Tibial nerve (tissue), 4 donors: Measurements from ENCODE around the gene RAB40AL. TPM values are rescaled to one million over a fixed set of nuclear protein-coding genes. Genes with fewer than 3 reads are reported as not detected.

Experiments used
- DNase-seq, 2 donors: peaks; one replicate each; pipeline ENCODE4 v3.0.0-alpha.2; 2019; ENCODE audit warnings: low spot score in 2 of 2
- H3K27ac ChIP-seq, 4 donors: fragments of 200-600 bp; sonication (generic) in 3 of 4; one replicate each; pipeline ENCODE4 v1.5.1; 2017 to 2019; ENCODE audit warnings: mild to moderate bottlenecking in 1 of 4
- H3K27me3 ChIP-seq, 2 donors: fragments of 200-600 bp; sonication (generic) in 1 of 2; one replicate each; pipeline versions ENCODE4 v1.5.1 to v1.6.0; 2017 to 2019
- H3K36me3 ChIP-seq, 3 donors: fragments of 200-600 bp; sonication (generic); one replicate each; pipeline ENCODE4 v1.5.1; 2018 to 2019
- H3K4me1 ChIP-seq, 4 donors: fragments of 200-600 bp; sonication (generic) in 3 of 4; one replicate each; pipeline ENCODE4 v1.5.1; 2017 to 2019
- H3K4me3 ChIP-seq, 4 donors: fragments of 200-600 bp; sonication (generic) in 3 of 4; one replicate each; pipeline ENCODE4 v1.5.1; 2017 to 2019; ENCODE audit warnings: mild to moderate bottlenecking in 1 of 4, moderate library complexity in 1 of 4
- H3K9me3 ChIP-seq, 4 donors: fragments of 200-600 bp; sonication (generic) in 3 of 4; one replicate each; pipeline ENCODE4 v1.5.1; 2017 to 2019
- EP300 ChIP-seq, 2 donors: sonication (generic); formaldehyde crosslinking; IDR thresholded peaks; one replicate each; pipeline ENCODE4 v1.6.1; 2017; ENCODE audit warnings: antibody characterized with exemption in 2 of 2, mild to moderate bottlenecking in 1 of 2
- POLR2A ChIP-seq, 2 donors: fragments of 450-650 bp; IDR thresholded peaks; one replicate each; pipeline ENCODE4 v1.6.1; 2017; ENCODE audit warnings: antibody characterized with exemption in 2 of 2, mild to moderate bottlenecking in 2 of 2, moderate library complexity in 2 of 2
- WGBS, 2 donors: methylation state at CpG; one replicate each; pipeline ENCODE4 v1.1.5; 2018; 5-methylcytosine and 5-hydroxymethylcytosine counted together
- total RNA-seq, 4 donors: library from RNA; depleted of rRNA; stranded (reverse); fragments of >200 nt; gene quantifications; one replicate each; pipeline ENCODE4 v1.1.0, GENCODE V29; 2016
- TF ChIP-seq, protein P1 (sequence below), 5 experiments: fragments of 200-600 bp in 3 of 5; fragments of 450-650 bp in 2 of 5; sonication (generic) in 3 of 5; IDR thresholded peaks; one replicate each; pipeline ENCODE4 v1.5.1; 2016 to 2019; ENCODE audit warnings: antibody characterized with exemption in 5 of 5, mild to moderate bottlenecking in 3 of 5, moderate library complexity in 2 of 5

Gene RAB40AL
- total RNA-seq, 4 donors from 2014 or later: 1.4 to 3.3 (median 2.4) TPM; not detected in 1

DNA sequence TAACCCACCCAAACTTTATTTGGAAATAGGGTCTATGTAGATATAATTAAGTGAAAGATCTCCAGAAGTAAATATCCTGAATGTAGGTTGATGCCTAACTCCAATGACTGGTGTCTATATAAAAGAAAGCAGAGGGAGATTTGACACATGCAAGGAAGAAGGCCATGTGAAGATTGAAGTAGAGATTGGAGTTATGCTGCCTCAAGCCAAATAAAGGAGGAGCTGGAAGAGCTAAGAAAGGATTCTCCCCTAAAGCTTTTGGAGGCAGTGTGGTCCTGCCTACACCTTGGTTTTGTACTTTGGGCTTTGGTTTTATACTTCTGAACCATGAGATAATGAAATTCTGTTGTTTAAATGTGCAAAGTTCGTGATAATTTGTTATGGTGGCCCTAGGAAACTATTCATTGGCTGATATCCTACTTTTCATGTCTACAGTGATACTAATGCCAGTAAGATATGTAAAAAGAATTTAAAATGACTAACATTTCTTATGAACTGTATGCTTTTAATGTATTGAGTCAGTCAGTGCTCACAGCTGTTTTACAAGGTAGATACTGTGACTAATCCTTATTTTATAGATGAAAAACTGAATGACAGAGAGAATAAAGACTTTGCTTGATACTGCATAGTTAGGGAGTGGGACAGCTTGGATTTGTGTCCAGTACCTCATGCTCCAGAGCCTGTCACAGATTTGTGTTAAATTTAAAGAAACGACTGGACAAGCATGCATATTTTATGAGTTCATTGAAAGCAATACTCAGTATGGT is 5.9 kb upstream of the RAB40AL start:
- 43 to 79% methylated on average over 2 of the region's 2 CpGs for WGBS, 2 donors
- TF ChIP-seq, protein P1, sequence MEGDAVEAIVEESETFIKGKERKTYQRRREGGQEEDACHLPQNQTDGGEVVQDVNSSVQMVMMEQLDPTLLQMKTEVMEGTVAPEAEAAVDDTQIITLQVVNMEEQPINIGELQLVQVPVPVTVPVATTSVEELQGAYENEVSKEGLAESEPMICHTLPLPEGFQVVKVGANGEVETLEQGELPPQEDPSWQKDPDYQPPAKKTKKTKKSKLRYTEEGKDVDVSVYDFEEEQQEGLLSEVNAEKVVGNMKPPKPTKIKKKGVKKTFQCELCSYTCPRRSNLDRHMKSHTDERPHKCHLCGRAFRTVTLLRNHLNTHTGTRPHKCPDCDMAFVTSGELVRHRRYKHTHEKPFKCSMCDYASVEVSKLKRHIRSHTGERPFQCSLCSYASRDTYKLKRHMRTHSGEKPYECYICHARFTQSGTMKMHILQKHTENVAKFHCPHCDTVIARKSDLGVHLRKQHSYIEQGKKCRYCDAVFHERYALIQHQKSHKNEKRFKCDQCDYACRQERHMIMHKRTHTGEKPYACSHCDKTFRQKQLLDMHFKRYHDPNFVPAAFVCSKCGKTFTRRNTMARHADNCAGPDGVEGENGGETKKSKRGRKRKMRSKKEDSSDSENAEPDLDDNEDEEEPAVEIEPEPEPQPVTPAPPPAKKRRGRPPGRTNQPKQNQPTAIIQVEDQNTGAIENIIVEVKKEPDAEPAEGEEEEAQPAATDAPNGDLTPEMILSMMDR (IDR thresholded peaks at IDR 0.05): no peak
- TF ChIP-seq POLR2A (IDR thresholded peaks at IDR 0.05): no peak
- no peak for TF ChIP-seq EP300 (IDR thresholded peaks at IDR 0.05)

DNA sequence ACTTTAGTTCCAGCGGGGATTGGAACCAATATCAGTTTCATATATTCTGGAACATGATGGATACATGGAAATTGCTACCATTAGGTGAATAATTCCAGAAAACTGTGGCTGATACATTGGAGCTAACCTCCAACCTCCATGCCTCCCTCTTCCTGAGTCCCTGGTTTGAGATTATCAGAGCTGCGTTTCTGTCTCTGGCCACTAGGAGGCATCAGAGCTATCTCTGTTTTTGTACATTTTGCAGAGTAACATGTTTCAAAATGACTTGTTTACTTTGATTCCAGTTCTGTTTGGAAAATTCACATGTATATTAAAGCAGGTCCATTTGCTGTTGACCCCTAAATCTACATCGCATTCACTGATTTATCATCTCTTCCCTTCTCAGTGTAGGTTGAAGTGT is 2.4 kb upstream of the RAB40AL start:
- peak; percentile 10 to 12 for DNase-seq
- Histone ChIP-seq H3K9me3 (no peaks in the 10 kb centered on the region), H3K36me3 (no peaks in the 10 kb centered on the region), H3K4me3 (no peak overlapping the region), H3K27ac (no peak overlapping the region), H3K27me3 (peaks cover 0 to 5% of the 10 kb centered on the region in 2 donors), H3K4me1 (no peaks in the 10 kb centered on the region)
- TF ChIP-seq, protein P1 (IDR thresholded peaks at IDR 0.05): peak; percentile 36 to 71 (median 44)
- TF ChIP-seq EP300 (IDR thresholded peaks at IDR 0.05): no peak
- 45 to 75% methylated on average over 3 of the region's 3 CpGs for WGBS, 2 donors

More for the DNA sequence above, 5.9 kb upstream of the RAB40AL start:
- H3K4me1 ChIP-seq: no peaks in the 10 kb centered on the region
- H3K9me3 ChIP-seq: no peaks in the 10 kb centered on the region
- H3K27ac ChIP-seq: no peak overlapping the region
- peaks cover 0 to 5% of the 10 kb centered on the region in 2 donors for H3K27me3 ChIP-seq
- DNase-seq: no peak
- H3K4me3 ChIP-seq: no peak overlapping the region
- H3K36me3 ChIP-seq: no peaks in the 10 kb centered on the region

DNA sequence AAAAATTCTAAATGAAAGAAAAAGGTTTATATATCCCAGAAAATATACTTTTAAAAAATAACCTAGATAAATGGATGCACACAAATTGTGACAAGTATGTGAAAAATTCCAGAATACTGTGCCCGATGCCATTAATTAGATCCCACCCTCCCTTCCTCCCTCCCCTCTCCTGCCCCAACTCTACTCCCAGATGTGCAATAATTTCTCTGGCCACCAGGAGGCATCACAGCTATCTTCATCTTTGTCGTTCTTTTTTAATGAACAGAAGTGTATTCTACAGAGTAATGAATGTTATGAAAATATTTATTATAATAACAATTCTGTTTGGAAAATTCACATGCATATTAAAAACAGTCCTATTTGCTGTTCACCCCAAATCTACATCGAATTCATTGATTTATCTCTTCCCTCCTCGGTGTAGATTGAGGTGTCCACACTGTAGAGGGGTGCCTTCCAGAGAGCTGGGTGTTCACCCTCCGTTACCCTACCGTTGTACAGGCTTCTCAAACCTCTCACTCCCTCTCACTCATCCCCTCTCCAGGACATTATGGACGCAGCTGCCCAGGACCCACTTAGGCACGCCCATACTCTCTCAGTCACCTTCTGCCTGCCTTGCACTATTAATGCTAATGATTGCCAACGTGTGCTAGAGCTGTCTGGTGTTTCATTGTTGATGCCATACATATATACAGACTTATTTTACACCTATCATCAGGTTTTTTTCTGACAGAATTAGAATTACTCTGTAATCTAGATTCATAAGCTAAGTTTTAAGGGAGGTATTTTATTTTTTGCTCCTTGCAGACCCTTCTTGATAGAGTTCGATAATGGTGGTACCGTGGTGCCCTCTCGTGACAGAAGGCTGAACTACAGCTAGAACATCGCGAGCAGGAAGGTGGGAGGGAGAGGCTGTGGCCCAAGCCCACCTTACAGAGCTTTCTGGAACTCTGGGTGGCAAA is 14.1 kb downstream of the RAB40AL start:
- WGBS, 2 donors: 4 to 19% methylated on average over 14 of the region's 14 CpGs
- Histone ChIP-seq H3K36me3 (no peaks in the 10 kb centered on the region), H3K4me3 (peak overlapping the region in 3 of 4 donors; percentile 9 to 28 (median 16)), H3K9me3 (no peaks in the 10 kb centered on the region), H3K27ac (no peak overlapping the region), H3K27me3 (peaks cover 0 to 6% of the 10 kb centered on the region in 2 donors), H3K4me1 (no peaks in the 10 kb centered on the region)
- TF ChIP-seq, protein P1 (IDR thresholded peaks at IDR 0.05): peak; percentile 24 to 51 (median 47)
- TF ChIP-seq EP300 (IDR thresholded peaks at IDR 0.05): no peak
- peak; percentile 18 to 63 for DNase-seq

DNA sequence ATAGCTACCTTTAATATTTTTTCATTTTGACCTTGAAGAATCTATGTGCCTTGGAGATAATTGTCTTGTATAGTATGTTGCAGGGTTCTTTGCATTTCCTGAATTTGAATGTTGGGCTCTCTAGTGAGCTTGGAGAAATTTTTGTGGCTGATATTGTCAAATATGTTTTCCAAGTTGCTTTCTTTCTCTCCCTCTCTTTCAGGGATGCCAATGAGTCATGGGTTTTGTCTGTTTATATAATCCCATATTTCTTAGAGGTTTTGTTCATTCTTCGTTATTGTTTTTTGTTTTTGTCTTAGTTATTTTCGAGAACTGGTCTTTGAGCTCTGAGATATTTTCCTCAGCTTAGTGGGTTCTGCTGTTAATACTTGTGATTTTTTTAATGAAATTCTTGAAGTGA is 20.7 kb downstream of the RAB40AL start:
- DNase-seq: no peak
- TF ChIP-seq, protein P1 (IDR thresholded peaks at IDR 0.05): no peak
- TF ChIP-seq POLR2A (IDR thresholded peaks at IDR 0.05): no peak
- TF ChIP-seq EP300 (IDR thresholded peaks at IDR 0.05): no peak

More for the DNA sequence above, 20.7 kb downstream of the RAB40AL start:
- H3K4me3 ChIP-seq: no peak overlapping the region
- H3K36me3 ChIP-seq: no peaks in the 10 kb centered on the region
- H3K27me3 ChIP-seq: peaks cover 0 to 4% of the 10 kb centered on the region in 2 donors
- H3K4me1 ChIP-seq: no peaks in the 10 kb centered on the region
- WGBS, 2 donors: 72 to 88% methylated on average over 2 of the region's 2 CpGs
- no peak overlapping the region for H3K27ac ChIP-seq
- no peaks in the 10 kb centered on the region for H3K9me3 ChIP-seq
